WI38 (cell line): ENCODE measurements around the gene CAMK1D.

ENCODE experiments used
- H3K4me3 ChIP-seq: 2 replicates; pipeline ENCODE4 v1.5.1; 2011; ENCODE audit warnings: low read depth, mild to moderate bottlenecking, control low read depth, low read length
- TF ChIP-seq, protein P1 (sequence below): IDR thresholded peaks from 2 replicates; pipeline ENCODE4 v1.5.1; 2012; ENCODE audit warnings: low read depth, mild to moderate bottlenecking, control low read depth, low read length

The CAMK1D gene

DNA sequence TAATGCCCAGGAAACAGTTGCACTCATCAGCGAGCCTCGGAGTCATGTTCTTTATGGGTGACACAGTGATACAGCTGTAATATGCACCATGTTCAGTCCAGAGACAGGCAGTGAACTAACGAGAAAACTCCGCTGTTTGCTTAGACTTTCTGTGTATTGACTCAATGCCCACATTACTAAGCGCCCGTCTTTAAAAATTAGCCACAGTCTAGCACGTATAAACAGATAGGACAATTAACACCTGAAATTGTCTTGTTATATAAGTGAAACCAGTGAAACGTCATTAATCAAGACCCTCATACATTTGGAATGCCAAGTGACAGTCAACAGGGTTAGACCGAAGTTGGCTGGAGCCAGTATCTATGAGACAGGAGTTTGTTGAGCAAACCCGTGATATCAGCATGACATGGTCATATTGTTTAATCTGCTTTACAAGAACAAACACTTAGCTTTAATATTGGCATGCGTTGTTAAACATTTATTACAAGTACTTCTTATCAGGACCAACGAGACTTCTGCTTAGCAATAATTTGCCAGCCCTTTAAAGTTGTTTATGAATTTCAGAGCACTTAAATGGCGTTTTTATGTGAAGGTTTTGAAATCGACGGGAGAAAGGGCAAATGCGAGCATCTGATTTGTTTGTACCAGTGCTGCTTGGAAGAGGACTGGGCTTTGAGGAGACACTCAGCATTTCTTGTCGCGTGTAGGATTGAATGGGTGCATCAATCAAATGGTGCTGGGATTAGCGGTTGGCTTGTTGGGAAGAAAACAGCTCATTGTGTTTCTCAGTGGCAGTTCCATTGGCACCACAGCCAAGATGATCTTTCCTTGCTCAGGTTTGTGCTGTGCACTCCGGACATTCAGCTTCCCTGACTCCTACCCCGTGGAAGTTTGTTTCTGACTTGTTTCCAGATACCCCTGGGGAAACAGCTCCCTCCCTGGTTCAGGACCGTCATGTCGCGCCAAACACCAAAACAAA lies 56.3 kb downstream of the CAMK1D start:
- H3K4me3 ChIP-seq, result no peak overlapping the region
- TF ChIP-seq, protein P1, sequence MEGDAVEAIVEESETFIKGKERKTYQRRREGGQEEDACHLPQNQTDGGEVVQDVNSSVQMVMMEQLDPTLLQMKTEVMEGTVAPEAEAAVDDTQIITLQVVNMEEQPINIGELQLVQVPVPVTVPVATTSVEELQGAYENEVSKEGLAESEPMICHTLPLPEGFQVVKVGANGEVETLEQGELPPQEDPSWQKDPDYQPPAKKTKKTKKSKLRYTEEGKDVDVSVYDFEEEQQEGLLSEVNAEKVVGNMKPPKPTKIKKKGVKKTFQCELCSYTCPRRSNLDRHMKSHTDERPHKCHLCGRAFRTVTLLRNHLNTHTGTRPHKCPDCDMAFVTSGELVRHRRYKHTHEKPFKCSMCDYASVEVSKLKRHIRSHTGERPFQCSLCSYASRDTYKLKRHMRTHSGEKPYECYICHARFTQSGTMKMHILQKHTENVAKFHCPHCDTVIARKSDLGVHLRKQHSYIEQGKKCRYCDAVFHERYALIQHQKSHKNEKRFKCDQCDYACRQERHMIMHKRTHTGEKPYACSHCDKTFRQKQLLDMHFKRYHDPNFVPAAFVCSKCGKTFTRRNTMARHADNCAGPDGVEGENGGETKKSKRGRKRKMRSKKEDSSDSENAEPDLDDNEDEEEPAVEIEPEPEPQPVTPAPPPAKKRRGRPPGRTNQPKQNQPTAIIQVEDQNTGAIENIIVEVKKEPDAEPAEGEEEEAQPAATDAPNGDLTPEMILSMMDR, result no peak

DNA sequence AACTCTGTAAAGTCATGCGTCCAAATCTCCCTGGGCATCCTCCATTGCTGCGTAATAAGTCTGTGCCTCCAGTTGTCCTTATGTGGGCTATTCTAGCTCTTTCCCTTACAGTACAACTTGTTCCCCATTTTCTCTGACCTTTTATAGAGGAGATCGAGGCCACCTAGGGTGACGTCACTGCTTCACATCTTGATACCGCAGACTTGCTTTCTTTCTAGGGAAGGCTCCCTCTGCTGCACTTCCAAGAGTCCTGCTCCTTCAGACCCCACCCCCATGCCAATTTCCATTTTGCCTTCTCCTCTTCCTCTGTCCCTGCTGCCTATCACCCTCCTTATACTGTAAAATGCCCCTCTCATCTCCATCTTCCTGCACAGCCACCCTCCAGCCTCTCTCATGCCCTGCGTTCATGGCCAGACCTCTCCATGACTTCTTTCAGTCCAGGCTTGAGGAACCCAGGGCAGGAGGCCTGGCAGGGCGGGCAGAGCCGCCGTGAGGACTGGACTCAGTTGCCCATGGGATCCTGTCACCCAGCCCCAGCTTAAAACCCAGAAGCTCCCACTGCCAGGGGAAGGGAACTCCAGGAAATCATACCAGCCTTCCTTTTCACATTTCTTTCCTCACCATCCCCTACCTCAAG lies 57.5 kb downstream of the CAMK1D start:
- H3K4me3 ChIP-seq, result no peak overlapping the region
- TF ChIP-seq, protein P1, result no peak

DNA sequence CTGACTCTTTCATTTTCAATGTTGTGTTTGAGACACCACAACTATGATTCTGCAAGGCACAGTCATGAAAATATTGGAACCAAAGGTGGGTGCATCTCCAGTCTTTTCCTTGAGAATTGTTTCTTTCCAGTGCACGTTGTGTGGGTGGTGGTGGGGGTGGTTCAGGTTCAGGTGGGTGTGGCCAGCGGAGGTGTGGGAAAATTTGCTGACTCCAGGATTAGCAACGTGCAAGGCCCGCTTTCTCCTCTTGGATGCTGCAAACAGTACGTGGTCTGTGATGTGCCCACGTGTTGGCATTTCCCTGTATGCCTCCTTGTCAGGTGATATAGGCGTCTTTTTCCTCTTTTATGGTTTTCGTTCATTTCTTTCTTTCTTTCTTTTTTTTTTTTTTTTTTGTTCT lies 59.1 kb downstream of the CAMK1D start:
- TF ChIP-seq, protein P1, result no peak
- no peak overlapping the region for H3K4me3 ChIP-seq

DNA sequence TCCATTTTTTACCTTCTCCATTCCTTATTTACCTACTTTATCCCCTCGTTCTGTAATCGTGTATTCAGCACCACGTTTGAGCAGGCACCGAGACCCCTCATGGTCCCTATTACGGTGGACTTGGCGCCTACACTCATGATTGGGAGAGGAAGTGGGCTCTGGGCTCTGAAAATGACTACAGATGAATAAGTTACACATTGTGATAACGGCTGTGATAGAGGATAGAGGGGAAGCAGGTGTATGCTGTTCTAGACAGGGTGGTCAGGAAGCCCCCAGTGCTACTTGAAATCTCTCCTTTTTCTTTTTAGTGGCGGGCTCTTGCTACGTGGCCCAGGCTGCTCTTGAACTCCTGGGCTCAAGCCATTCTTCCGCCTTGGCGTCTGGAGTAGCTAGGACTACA lies 59.8 kb downstream of the CAMK1D start:
- H3K4me3 ChIP-seq, result no peak overlapping the region
- TF ChIP-seq, protein P1, result no peak

DNA sequence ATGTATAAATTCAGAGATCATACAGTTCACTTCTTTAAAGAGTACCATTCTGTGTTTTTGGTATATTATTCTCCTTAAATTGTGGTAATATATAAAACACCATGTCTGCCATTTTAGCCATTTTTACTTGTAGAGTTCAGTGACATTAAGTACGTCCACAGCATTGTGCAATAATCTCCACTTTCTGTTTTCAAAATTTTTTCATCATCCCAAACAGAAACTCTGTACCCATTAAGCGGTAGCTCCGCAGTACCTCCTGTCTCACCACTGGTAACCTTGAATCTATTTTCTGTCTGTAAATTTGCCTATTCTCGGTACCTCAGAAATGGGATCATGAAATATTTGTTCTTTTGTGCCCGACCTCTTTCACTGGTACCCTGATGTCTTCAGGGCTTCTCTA lies 60.3 kb downstream of the CAMK1D start:
- TF ChIP-seq, protein P1, result no peak
- no peak overlapping the region for H3K4me3 ChIP-seq

DNA sequence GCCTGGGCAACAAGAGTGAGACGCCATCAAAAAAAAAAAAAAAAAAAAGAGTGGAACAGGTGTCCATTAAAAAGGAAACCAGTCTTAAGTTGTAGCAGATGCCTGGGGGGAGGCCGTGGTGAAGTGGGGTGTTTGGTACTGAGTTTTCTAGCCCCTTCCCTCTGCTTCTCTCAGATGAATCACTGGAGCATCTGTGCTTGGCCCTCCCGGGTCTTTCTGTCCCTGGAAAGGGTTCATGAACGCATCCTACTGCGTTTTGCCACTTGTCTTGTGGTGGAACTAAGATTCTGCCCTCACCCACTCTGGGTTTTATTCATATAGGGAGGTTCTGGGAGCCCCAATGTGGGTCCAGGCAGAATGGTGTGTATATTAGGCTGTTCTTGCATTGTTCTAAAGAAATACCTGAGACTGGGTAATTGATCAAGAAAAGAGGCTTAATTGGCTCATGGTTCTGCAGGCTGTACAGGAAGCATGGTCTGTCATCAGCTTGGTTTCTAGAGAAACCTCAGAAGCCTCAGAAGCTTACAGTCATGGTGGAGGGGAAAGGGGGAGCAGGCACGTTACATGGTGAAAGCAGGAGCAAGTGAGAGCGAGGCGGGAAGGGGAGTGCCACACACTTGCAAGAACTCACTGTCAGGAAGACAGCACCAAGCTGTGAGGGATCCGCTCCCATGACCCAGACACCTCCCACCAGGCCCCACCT lies 63.5 kb downstream of the CAMK1D start:
- TF ChIP-seq, protein P1, result no peak
- no peak overlapping the region for H3K4me3 ChIP-seq
